22Rv1 (cell line): ENCODE results near the gene IQSEC1.
"Not testable (repeated sequence)": the region's sequence is repeated elsewhere in the genome, so short reads cannot be mapped to it uniquely, and the experiment has no call there.

Source experiments
- H3K27ac ChIP-seq: fragments of 450-650 bp; 2 replicates; pipeline ENCODE4 v1.5.1; 2017
- CTCF ChIP-seq: fragments of 450-650 bp; IDR thresholded peaks from 2 replicates; pipeline ENCODE4 v1.5.1; 2017; ENCODE audit warnings: mild to moderate bottlenecking
- ZFX ChIP-seq: fragments of 450-650 bp; IDR thresholded peaks from 2 replicates; pipeline ENCODE4 v1.6.1; 2017; ENCODE audit warnings: antibody characterized with exemption, borderline replicate concordance

IQSEC1 gene

GRCh38 chr3:12861611-12862010, 211.6 kb downstream of the IQSEC1 start:
- TF ChIP-seq ZFX (no peak), CTCF (no peak)
- H3K27ac ChIP-seq: no peak overlapping the region

GRCh38 chr3:12859840-12860239, 213.4 kb downstream of the IQSEC1 start:
- TF ChIP-seq ZFX (no peak), CTCF (no peak)
- no peak overlapping the region for H3K27ac ChIP-seq

GRCh38 chr3:12856626-12857025, 216.6 kb downstream of the IQSEC1 start:
- TF ChIP-seq CTCF (no peak), ZFX (no peak)

GRCh38 chr3:12854565-12854964, 218.7 kb downstream of the IQSEC1 start:
- no peak for TF ChIP-seq CTCF
- TF ChIP-seq ZFX: no peak
- H3K27ac ChIP-seq: no peak overlapping the region

More at GRCh38 chr3:12856626-12857025, 216.6 kb downstream of the IQSEC1 start:
- H3K27ac ChIP-seq: no peak overlapping the region

- H3K27ac ChIP-seq: not testable (repeated sequence)
These were observed 219.4 kb downstream of the IQSEC1 start for GRCh38 chr3:12853847-12854246.

- no peak for TF ChIP-seq ZFX
- TF ChIP-seq CTCF: no peak
- no peak overlapping the region for H3K27ac ChIP-seq
These were observed 221.0 kb downstream of the IQSEC1 start for GRCh38 chr3:12852201-12852600.
